Cardiac muscle cell (in vitro differentiated cells and primary cell): ENCODE measurements around the gene SERPINB7. TPM values are rescaled to one million over a fixed set of nuclear protein-coding genes. Genes with fewer than 3 reads are reported as not detected.
"Not testable (repeated sequence)": the region's sequence is repeated elsewhere in the genome, so short reads cannot be mapped to it uniquely, and the experiment has no call there.

Experiments used
- DNase-seq, 2 donors: peaks; one replicate each; pipeline versions ENCODE4 v3.0.0 to v3.0.0-alpha.2; 2010 to 2017; ENCODE audit warnings: low read depth in 1 of 2, low spot score in 1 of 2
- H3K27ac ChIP-seq: fragments of 200-600 bp; sonication (generic); 2 replicates; pipeline ENCODE4 v1.5.1; 2016
- H3K27me3 ChIP-seq: fragments of 200-600 bp; sonication (generic); 2 replicates; pipeline ENCODE4 v1.6.0; 2016; ENCODE audit warnings: control low read depth
- H3K36me3 ChIP-seq: fragments of 200-600 bp; sonication (generic); 2 replicates; pipeline ENCODE4 v1.5.1; 2016; ENCODE audit warnings: control low read depth
- H3K4me1 ChIP-seq: fragments of 200-600 bp; sonication (generic); 2 replicates; pipeline ENCODE4 v1.8.1; 2017; ENCODE audit warnings: low read depth, mild to moderate bottlenecking, mixed run types
- H3K4me3 ChIP-seq: fragments of 200-600 bp; sonication (generic); 2 replicates; pipeline ENCODE4 v1.5.1; 2016; ENCODE audit warnings: mild to moderate bottlenecking
- H3K9me3 ChIP-seq: fragments of 200-600 bp; sonication (generic); 2 replicates; pipeline ENCODE4 v1.5.1; 2017; ENCODE audit warnings: low read depth, mild to moderate bottlenecking, control low read depth
- polyA plus RNA-seq: library from polyadenylated mRNA; unstranded; fragments of >200 nt; fragmentation: Nextera tagmentation; extraction: Ambion mirVana; gene quantifications from 2 replicates; pipeline ENCODE4 v1.2.1, GENCODE V29; 2016
- total RNA-seq: library from RNA; depleted of rRNA; stranded (reverse); fragments of >200 nt; gene quantifications from 2 replicates; pipeline ENCODE4 v1.2.3, GENCODE V29; 2016
- TF ChIP-seq, protein P1 (sequence below): IDR thresholded peaks from 2 replicates; pipeline ENCODE4 v1.5.1; 2012; ENCODE audit warnings: low read depth, mild to moderate bottlenecking, low read length

Gene SERPINB7
- total and polyA plus RNA-seq, 2 experiments from 2014 or later = 0.24 TPM; not detected in 1

DNA sequence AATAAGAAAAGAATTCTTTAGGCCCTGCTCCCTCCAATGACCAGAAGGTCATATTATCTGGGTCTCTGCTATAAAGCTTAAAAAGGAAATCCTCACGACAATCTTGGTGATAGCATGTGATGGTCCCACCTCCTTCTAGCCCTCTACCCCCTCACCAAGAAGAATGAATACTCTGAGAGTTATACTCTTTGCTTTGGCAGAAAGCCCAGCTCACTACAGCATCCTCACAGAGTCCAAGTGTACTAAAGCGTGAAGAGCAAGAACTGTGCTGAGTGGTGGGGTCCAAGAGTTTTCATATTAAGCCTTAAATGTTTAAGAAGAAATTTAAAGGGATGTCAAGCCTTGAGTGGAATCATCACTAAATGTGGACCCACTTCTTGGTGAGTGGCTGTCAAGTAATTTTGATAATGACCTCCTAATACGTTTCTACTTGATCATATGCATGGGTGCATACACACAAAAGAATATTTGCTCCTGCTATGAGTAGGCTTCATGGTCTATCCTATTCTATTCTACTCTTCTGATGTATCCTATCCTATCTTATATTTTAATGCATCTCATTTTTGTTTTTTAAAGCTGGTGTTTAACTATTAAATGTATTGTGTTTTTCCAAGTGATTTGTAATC, 16.5 kb upstream of the SERPINB7 start:
- no peak overlapping the region for H3K4me3 ChIP-seq
- H3K27me3 ChIP-seq = no peaks in the 10 kb centered on the region
- DNase-seq = no peak
- no peaks in the 10 kb centered on the region for H3K36me3 ChIP-seq
- TF ChIP-seq, protein P1, sequence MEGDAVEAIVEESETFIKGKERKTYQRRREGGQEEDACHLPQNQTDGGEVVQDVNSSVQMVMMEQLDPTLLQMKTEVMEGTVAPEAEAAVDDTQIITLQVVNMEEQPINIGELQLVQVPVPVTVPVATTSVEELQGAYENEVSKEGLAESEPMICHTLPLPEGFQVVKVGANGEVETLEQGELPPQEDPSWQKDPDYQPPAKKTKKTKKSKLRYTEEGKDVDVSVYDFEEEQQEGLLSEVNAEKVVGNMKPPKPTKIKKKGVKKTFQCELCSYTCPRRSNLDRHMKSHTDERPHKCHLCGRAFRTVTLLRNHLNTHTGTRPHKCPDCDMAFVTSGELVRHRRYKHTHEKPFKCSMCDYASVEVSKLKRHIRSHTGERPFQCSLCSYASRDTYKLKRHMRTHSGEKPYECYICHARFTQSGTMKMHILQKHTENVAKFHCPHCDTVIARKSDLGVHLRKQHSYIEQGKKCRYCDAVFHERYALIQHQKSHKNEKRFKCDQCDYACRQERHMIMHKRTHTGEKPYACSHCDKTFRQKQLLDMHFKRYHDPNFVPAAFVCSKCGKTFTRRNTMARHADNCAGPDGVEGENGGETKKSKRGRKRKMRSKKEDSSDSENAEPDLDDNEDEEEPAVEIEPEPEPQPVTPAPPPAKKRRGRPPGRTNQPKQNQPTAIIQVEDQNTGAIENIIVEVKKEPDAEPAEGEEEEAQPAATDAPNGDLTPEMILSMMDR = no peak
- H3K9me3 ChIP-seq = no peaks in the 10 kb centered on the region
- no peaks in the 10 kb centered on the region for H3K4me1 ChIP-seq
- H3K27ac ChIP-seq = no peak overlapping the region

DNA sequence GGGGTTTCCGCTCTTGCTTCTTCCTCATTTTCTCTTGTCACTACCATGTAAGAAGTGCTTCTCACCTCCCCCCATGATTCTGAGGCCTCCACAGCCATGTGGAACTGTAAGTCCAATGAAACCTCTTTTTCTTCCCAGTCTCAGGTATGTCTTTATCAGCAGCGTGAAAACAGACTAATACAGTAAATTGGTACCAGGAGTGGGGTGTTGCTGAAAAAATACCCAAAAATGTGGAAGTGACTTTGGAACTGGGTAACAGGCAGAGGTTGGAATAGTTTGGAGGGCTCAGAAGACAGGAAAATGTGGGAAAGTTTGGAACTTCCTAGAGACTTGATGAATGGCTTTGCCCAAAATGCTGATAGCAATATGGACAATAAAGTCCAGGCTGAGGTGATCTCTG, 15.4 kb upstream of the SERPINB7 start:
- H3K4me3 ChIP-seq, H3K4me1 ChIP-seq, H3K27ac ChIP-seq, DNase-seq, H3K9me3 ChIP-seq, H3K36me3 ChIP-seq, H3K27me3 ChIP-seq: not testable (repeated sequence)

DNA sequence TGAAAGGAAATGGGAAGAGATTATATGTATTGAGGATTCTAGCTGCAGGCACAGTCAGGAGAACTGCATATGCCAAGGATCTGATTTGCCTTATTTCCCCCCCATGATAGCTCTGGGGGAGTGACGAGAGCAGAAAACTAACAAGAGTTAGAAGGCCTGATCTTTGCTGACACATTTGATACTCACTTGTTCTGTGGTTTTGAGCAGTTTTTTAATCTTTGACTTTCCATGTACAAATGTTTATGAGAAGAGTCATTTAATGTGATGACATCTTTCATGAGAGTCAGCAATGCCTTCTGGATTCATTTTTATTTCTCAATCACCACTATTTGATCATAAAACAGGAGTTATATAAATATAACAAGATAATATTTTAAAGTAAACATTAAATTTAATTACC, 12.7 kb upstream of the SERPINB7 start:
- Histone ChIP-seq H3K4me1 (no peaks in the 10 kb centered on the region), H3K4me3 (no peak overlapping the region), H3K36me3 (no peaks in the 10 kb centered on the region), H3K9me3 (no peaks in the 10 kb centered on the region), H3K27ac (no peak overlapping the region), H3K27me3 (no peaks in the 10 kb centered on the region)
- TF ChIP-seq, protein P1 = no peak
- peak in 1 of 2 donors; percentile 14 for DNase-seq

DNA sequence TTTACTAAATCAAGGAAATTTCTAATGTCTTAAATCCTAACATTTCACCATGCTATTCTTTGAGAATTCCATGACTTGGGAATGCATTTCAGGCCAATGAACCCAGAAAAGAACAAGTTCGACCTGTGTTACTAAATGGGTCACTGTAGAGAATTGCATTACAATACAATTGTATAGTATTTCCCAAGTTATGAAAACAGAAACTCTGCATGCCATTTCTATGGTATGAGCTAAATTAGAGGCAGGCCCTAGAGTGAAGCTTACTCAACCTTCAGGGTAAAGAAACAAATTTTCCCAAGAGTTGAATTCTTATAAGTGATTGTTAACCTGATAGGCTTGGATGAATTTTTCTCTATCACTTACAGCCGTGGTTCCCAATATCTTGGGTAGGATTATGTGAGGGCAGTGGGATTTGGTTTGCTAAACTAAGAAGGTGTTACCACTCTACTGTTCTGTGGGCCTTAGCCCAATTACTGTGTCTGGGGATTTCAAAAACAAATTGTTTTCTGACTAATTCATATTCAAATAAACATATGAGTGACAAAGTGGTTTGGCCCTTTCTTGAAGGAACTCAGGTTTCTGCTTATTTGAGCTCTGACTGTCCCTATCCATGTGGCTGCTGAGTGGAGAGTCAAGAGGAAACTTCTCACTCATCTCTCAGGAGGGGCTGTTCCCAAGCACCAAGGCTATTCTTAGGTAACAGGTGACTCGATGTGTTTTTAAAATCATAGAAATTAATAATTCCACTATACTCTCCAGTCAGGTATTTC, 11.2 kb upstream of the SERPINB7 start:
- no peaks in the 10 kb centered on the region for H3K27me3 ChIP-seq
- H3K9me3 ChIP-seq = no peaks in the 10 kb centered on the region
- no peak for DNase-seq
- no peak overlapping the region for H3K27ac ChIP-seq
- H3K4me3 ChIP-seq = no peak overlapping the region
- TF ChIP-seq, protein P1 = no peak
- no peaks in the 10 kb centered on the region for H3K36me3 ChIP-seq
- no peaks in the 10 kb centered on the region for H3K4me1 ChIP-seq

DNA sequence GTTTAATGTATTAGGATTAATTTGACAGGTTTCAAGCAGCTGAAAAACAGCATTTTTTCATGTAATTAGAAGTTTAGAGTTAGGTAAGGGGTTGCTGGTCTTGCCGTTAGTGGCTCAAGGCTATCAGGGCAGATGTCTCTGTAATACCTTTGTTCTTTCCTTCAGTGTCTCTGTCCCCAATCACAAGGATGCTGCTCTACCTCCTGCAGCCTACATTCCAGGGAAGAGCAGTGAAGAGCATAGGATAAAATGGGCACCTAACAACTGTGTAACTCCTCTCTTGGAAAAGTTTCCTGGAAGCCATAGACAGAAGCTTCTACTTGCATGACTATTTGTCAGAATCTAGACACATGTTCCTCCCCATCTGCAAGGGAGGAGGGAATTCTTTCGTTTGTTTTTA, 9.4 kb upstream of the SERPINB7 start:
- Histone ChIP-seq H3K9me3 (no peaks in the 10 kb centered on the region), H3K27me3 (no peaks in the 10 kb centered on the region), H3K27ac (no peak overlapping the region), H3K4me1 (no peaks in the 10 kb centered on the region), H3K36me3 (no peaks in the 10 kb centered on the region), H3K4me3 (no peak overlapping the region)
- no peak for DNase-seq
- TF ChIP-seq, protein P1 = no peak

DNA sequence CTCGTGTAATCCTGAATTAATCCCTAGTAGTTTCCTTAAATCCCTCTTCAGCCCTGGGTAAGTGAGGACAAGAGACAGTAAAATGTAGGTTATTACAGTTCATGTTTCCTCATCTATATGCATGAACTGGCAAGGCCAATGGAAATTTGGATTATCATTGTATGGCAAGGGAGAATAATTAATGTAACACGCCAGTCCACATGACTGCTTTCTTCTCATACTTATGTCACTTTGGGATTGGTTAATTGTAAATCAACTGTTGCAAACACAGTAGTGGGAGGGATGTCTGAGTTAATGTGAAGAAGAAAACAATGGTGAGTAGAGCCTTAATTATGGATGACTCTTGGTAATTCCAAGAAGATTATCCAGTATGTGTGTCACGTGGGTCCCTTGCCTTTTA, 1.7 kb upstream of the SERPINB7 start:
- H3K36me3 ChIP-seq = no peaks in the 10 kb centered on the region
- no peak overlapping the region for H3K27ac ChIP-seq
- no peak overlapping the region for H3K4me3 ChIP-seq
- no peaks in the 10 kb centered on the region for H3K27me3 ChIP-seq
- no peaks in the 10 kb centered on the region for H3K9me3 ChIP-seq
- TF ChIP-seq, protein P1 = no peak
- DNase-seq = no peak
- no peaks in the 10 kb centered on the region for H3K4me1 ChIP-seq
